KG1 (cell line): ENCODE measurements around the gene RFXAP.

Experiments used
- DNase-seq: peaks from one replicate; lab custom pipeline; 2025; lab: John Stamatoyannopoulos, UW

RFXAP gene

DNA sequence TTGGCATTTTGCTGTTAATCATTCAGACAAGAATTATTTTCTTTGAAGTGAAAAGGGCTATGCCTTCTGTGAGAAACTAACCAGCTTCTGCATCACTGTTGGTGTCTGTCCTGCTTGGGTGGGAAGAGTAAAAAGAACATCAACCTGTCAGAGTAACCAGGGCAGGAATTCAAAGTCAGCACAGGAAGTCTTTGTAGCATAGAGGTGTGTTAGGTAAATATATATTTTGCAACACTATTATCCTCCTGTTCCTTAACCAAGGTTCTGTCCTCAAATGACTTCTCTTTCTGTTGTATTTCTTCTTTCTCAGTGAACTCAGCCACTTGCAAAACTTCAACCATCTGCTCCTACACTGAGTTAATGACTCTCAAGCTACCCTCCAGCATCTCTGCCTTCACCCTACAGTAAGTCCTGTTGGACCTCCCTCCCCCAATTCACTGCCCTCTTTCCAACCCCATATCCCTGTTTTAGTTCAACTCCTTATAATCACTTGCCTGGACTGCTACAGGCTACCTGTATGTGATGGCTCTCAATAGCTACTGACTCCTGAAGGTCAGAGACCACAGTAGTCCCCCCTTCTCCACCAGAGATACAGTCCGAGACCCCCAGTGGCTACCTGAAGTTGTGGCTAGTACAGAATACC, 51.1 kb downstream of the RFXAP start:
- no peak for DNase-seq

DNA sequence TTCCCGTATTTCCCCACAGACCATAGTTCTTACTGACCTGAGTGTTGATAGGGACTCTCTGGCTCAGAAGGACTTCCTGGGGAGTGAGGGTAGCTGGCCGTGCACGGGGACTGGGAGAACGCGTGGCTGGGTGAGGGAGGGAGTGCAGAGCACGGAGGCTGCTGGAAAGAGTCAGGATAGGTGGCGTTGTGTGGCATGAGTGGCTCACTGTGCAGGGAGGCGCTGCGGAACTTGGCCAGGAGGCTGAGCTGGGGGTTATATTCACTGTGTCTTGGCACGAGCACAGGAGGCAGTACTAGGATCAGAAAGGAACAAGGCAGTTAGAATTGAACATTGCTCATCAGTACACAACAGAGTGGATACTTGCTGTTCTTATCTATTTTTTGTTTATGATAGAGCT, 53.6 kb downstream of the RFXAP start:
- DNase-seq = no peak

DNA sequence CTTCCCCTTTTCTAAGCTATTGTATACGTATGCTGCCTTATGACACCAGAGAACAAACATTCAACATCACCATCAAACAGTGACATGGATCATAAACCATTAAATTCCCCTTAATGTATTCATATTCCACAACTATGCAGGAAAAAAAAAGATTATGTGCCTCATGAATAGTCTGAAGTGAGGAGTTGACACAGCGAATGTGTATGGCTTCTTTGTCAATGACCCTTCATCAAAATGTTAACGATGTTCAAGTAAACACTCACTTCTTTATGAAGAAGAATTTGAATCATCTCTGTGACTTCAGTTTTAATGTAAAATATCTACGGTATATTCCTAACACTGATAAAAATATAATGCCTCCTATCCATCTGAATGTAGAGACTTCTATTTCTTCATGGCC, 56.4 kb downstream of the RFXAP start:
- no peak for DNase-seq

DNA sequence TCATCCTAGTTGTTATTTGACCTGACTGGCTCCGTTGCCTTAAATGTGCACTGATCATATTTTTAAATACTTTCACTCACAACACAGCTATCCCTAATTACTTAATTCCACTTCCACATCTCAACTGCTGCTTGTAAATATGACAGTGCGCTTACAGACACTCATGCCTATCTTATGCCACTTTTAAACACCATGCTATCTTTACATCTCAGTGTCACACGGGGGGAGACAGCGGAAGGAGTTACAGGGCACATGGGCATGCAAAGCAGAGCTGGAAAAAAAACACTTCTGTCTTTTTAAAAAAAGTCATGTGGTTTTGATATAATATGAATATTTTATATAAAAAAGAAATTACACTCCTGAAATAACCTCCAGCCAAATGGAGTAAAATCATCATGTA, 56.9 kb downstream of the RFXAP start:
- DNase-seq = no peak
